HG03442 (cell line): ENCODE measurements around the gene ZNF350.
"Not testable (repeated sequence)": the region's sequence is repeated elsewhere in the genome, so short reads cannot be mapped to it uniquely, and the experiment has no call there.

Experiments
- ATAC-seq: cut with Tn5 transposase; IDR thresholded peaks from one replicate; pipeline ENCODE4 v1.9.1; 2021; ENCODE audit warnings: mild to moderate bottlenecking, moderate library complexity; ENCODE audit not compliant: unreplicated experiment

Gene ZNF350

DNA sequence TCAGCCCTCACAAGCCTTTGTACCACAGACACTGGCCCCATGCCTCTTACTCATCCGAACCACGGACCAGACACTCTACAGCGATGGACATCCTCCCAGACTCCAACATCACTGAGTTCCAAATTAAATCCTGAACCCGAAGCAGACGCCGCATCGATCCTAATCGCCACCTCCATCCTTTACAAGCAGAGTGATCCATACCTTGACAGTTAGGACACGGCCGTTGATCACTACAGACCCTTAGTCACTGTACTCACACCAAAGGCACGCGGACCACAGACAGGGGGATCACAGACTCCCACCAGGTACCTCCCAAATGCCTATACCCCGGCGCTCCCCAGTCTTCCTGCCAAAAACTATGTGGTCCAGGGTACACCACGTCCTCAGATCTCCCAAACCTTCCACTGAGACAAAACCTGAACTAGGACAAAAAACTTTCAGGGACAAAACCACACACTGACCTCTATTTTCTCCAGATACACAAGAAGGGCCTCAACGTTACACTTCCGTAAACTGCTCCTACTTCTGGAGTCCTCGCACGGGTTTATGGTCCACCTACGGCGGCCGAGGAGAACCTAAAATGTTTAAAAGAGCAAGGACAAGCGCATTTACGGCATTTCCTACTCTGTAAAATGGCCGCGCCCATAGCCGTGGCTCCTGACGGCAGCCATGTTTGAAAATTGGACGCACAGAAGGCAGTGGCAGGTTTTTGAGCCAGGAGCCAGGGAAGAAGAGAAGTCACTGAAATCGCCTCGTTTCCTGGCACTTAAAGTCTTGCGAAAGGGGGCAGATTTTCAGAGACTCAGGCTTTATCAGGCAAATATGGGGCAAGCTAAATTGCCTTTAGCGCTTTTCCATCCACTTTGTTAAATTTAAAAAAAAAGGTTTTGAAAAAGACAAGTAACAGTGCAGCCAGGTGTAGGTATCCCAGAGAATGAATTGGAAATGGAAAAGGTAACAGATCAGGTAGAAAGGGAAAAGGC is at the start of gene ZNF350:
Gene ZNF350 (minus strand): TSS at position 532 of the 983 bp plus-strand sequence. CDS start 12,480 bp downstream, outside the sequence.
- ATAC-seq: peak; percentile 69

DNA sequence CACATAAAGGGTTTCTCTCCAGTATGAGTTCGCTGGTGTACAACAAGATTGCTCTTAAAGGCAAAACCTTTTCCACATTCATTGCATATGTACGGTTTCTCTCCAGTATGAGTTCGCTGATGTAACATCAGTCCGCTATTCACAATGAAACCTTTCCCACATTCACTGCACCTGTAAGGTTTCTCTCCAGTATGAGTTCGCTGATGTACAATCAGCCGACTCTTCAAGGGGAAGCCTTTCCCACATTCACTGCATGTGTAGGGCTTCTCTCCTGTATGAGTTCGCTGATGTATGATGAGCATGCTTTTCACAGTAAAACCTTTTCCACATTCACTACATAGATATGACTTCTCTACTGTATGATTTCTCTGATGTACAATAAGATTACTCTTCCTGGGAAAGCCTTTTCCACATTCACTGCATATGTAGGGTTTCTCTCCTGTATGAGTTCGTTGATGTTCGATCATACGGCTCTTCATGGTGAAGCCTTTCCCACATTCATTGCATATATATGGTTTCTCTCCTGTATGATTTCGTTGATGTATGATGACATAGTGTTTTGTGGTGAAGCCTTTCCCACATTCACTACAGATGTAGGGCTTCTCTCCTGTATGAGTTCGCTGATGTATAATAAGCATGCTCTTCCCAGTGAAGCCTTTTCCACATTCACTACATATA is 47.5 kb upstream of the ZNF350 start:
- ATAC-seq: no peak

DNA sequence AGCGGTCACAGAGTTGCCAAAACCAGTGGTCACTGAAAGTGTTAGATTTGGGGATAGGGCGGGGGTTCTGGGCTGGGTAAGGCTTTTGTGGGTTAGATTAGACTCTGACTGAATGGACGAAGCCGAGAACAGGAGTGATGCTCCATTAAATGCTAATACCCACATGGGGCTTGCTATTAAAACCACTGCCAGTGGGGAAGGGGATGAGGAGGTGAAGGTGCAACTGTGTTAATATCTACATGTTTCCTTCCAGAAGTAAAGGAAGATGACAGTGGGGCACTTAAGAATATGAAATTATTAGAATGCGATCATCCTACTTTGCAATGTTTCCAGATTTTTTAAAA is 42.1 kb upstream of the ZNF350 start:
- ATAC-seq: peak; percentile 20

DNA sequence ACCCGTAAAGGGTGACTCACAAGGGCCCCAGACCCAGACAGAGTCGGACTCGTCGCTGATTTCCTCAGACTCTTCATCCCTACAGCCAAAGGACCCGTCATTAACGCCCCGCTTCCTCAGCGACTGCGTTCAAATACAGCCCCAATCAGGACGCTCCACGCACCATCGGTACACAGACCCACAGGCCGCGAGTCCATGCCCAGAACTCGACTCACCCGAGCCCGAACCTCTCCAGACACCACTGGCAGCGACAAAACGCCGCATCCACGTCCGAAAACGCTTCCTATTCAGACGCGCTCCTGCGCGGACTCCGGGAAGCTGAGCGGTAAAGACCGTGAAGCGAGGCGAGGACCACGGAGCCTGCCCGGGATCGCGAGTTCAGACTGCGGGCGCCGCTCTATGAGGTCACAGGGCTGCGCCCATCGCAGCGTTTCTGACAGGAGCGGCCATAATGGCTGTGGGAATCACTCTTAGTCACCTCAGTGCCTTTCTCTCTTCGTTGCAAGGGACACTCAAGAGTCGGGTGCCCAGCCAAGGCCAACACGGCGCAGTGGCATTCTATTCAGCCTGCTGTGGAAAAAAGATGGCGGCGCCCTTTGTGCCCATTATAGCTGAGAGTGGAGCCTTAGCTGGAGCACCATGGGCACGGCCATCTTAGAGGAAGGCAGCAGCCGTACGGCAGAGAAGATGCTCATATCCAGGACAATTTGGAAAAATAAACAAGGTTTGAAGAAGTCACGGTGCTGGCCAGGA is 41.6 kb upstream of the ZNF350 start, which contains the start of gene ZNF614:
Gene ZNF614 (minus strand): TSS at position 353 of the 753 bp plus-strand sequence. CDS start 2,634 bp downstream, outside the sequence.
- ATAC-seq: peak; percentile 85

DNA sequence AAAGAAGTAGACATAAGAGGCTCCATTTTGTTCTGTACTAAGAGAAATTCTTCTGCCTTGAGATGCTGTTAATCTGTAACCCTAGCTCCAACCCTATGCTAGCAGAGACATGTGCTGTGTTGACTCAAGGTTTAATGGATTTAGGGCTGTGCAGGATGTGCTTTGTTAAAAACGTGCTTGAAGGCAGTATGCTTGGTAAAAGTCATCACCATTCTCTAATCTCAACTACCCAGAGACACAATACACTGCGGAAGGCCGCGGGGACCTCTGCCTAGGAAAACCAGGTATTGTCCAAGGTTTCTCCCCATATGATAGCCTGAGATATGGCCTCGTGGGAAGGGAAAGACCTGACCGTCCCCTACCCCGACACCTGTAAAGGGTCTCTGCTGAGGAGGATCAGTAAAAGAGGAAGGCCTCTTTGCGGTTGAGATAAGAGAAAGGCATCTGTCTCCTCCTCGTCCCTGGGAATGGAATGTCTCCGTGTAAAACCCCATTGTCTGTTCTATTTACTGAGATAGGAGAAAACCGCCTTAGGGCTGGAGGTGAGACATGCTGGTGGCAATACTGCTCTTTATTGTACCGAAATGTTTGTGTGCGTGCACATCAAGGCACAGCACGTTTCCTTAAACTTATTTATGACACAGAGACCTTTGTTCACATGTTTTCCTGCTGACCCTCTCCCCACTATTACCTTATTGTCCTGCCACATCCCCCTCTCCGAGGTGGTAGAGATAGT is 39.8 kb upstream of the ZNF350 start:
- ATAC-seq: not testable (repeated sequence)

DNA sequence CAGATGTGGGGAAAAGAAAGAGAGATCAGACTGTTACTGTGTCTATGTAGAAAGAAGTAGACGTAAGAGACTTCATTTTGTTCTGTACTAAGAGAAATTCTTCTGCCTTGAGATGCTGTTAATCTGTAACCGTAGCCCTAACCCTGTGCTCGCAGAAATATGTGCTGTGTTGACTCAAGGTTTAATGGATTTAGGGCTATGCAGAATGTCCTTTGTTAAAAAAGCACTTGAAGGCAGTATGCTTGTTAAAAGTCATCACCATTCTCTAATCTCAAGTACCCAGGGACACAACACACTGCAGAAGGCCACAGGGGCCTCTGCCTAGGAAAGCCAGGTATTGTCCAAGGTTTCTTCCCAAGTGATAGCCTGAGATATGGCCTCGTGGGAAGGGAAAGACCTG is 37.8 kb upstream of the ZNF350 start:
- not testable (repeated sequence) for ATAC-seq

DNA sequence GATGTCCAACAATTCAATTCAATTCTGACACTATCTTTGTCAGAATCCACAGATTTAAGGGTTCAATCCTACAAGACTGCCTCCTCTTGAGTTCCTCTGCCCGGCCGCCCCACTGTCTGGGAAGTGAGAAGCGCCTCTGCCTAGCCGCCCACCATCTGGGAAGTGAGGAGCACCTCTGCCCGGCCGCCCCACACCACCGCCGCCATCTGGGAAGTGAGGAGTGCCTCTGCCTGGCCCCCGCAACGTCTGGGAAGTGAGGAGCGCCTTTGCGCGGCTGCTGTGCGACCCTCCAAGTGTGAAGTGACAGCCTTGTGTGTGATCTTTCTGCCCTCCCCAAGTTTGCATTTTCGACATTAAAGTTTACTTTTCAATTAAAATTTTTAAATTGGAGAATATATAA is 35.6 kb upstream of the ZNF350 start:
- no peak for ATAC-seq

DNA sequence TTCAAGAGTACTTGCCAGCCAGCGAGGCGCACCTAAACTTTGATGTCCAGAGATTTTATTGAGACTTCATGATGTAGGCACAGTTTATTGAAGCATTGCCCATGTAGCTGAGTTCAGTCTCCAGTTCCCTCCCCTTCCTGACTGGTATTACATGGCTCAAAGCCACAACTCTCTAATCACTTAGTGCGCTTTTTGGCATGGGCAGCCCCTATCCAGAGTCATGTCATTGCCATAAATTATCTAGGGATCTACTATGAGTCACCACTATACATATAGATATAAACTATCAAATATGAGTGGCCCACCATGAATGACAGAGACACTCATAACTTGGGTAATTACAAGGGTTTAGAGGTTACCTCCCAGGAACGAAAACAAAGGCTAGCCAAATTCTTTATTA is 33.9 kb upstream of the ZNF350 start:
- no peak for ATAC-seq

DNA sequence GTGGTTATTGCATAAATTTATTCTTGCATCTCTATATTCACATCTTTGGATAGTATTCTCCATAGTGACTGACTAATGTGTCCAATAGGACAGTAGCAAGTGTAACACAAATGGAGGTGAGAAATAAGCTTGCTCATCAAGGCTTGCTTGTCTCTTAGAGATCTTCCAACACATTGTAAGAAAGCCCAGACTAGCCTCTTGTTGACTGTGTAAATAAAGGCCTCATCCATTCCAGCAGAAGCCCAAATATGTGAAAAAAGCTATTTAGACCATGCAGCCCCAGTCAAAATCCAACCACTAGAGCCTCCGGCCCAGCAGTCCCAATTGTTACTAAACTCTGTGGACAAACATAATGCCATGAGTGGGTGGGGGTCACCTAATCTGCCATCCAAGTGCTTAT is 24.0 kb upstream of the ZNF350 start:
- ATAC-seq: no peak

DNA sequence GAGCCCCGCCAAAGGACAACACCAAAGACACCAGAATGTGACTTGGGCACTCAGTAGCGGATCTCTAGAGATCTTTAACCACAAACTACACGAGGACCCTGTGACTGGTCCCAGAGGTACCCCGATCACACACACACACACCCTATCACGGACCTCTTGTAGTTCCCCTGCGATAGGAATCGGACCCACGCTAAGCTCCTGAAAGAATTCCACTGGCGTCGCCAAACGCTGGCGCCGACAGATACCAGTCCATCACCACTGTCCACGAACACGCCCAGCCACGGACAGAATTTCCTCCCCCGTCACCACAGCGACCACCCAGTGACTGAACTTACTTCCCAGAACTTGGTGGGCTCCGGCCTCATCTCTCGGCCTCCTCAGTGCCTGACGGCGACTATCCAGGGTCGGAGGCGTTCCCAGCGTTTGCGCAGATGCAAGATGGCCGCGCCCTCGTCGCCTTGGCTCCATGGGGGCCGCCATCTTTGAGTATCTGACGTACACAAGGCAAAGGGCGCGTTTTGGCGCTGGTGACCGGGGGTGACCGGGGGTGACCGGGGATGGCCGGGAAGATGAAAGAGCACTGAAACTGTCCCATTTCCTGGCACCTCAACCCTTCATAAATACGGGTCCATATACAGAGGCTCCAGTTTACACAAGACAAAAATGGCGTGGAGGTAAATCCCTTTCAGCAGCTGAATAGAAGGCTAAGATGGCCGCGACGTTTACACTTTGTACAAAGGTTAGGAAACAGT is 21.3 kb upstream of the ZNF350 start, which contains the start of gene ZNF615:
Gene ZNF615 (minus strand): TSS at position 406 of the 752 bp plus-strand sequence. CDS start 4,500 bp downstream, outside the sequence.
- peak; percentile 96 for ATAC-seq

DNA sequence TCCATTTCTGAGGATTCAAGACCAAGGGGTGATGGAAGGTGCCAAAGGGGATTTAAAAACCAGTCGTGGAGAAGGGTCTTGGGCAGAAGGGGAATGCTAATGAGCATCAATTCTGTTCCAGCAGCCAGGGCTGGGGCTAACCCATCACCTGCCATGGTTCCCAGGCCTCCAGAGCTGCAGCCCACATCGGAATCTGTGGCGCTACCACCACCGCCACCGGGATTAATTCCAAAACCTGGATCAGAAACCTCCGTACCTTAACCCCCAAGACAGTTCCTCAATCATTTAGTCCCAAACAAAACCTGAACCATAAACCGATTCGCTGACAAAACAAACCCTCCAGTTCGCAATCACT is 20.8 kb upstream of the ZNF350 start:
- ATAC-seq: no peak

DNA sequence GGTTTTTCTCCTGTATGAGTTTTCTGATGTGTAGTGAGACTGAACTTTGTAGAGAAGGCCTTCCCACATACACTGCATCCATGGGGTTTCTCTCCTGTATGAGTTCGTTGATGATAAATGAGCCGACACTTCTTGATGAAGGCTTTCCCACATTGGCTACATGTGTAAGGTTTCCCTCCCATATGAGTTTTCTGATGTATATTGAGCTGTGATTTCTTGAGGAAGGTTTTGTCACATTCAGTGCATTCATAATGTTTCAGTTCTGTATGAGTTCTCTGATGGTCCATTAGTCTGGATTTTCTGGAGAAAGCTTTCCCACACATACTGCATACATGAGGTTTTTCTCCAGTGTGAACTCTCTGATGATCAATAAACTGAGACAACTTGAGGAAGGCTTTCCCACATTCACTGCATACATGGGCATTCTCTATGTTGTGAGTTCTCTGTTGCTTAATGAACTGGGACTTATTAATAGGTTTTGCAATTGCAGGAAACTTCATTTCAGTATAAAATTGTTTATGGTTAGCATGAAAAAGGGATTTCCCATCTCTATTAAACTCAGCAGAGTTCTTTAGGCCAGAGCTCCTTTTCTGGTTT is 7.5 kb upstream of the ZNF350 start:
- ATAC-seq: no peak

DNA sequence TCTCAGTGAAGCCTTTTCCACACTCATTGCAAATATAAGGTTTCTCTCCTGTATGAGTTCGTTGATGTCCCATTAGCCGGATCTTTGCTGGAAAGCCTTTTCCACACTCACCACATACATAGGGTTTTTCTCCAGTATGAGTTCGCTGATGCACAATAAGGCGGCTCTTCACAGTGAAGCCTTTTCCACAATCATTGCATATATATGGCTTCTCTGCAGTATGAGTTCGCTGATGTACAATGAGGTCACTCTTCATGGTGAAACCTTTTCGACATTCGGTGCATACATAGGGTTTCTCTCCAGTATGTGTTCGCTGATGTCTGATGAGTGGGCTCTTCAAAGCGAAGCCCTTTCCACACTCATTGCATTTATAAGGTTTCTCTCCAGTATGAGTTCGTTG is 6.8 kb upstream of the ZNF350 start:
- ATAC-seq: no peak

DNA sequence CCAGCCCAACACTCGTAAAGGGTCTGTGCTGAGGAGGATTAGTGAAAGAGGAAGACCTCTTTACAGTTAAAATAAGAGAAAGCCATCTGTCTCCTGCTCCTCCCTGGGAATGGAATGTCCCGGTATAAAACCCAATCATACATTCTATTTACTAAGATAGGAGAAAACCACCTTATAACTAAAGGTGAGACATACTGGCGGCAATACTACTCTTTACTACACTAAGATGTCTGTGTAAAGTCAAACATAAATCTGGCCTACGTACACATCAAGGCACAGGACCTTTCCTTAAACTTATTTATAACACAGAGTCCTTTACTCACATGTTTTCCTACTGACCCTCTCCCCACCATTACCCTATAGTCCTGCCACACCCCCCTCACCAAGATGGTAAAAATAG is 3.3 kb downstream of the ZNF350 start:
- no peak for ATAC-seq

DNA sequence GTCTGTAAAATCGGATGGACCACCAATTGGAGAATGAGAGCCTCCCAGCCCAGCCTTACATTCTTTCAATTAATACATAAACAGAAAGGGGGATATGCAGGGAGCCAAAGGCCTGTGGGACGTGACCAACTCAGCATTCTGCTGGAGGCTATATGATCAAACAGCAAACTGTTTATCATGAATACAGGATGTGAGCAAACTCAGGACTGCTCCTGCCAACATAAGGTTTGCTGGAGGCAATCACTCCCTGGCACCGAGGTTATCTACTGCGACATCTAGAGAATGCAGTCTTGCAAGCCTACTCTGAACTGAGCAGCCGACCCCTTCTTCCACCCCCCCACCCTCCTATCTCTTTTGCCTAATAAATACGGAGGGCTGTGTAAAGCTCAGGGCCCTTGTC is 5.7 kb downstream of the ZNF350 start:
- not testable (repeated sequence) for ATAC-seq

DNA sequence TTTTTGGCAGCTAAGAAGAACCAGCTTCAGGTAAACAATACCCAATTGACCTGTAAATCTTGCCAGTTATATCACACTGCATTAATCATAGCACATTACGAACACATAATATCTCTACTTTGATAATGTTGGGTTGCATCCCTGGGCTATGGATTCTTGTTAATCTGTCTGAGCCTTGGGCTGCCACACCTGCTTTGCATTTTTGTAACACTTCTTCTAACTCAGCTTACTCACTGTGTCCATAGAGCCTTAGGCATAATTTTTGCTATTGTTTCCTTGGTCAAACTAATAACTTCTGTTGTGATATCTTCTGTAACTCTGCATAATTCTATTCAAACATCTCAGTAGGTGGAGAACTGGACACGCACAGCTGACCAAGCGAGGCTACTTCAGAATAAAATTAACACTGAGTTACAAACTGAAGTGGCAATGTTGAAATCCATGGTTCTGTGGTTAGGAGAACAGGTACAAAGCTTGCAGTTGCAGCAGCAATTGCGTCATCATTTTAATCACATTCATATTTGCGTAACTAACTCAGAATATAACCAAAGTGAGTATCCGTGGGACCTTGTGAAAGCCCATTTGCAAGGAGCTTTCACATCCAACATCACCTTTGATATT is 6.4 kb downstream of the ZNF350 start:
- no peak for ATAC-seq

DNA sequence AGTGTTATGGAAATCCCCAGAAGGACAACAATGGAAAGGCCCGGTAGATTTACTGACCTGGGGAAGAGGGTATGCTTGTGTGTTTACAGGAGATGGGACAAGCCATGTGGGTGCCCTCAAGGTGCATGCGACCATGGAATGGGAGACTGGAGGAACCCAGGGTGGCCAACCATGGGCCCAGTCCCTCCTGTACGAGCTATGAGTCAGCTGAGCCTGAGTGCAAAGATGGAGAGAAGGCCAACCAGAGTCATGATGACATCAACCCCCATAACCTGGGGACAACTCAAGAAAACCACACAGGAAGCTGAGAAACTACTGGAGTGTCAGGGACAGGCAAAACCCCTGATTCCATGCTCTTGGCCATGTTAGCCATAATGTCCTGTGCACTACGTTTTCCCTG is 7.8 kb downstream of the ZNF350 start:
- no peak for ATAC-seq

DNA sequence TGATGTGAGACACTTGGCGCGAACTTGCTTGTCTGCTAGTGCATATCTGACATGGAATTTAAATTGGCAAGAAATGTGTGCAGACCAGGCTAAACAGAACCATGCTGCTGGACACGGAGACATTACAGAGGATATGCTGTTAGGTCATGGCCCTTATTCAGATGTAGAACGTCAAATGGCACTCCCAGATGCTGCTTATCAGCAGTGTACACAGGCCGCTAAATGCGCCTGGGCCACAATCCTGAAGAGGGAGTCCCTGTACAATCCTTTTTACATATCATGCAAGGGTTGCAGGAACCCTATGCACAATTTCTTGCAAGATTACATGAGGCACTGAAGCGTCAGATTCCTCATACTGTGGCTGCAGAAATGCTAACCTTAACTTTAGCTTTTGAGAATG is 9.3 kb downstream of the ZNF350 start:
- no peak for ATAC-seq

DNA sequence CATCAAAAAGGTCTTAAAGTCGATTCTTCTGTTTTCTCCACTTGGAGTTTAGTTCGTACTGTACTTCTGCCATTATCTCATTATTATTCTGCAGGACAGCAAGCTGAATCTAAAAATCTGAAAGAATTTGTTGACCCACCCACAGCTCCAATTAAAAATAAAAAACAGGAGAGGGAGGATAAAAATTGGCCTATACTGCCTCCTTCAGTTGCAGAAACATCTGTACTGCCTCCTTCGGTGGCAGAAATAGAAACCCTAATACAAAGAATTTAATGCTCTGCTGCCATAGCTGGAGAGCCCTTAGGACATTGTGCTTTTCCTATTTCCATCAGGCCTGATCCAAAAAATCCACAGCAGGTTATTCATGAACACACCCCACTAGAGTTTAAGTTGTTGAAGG is 9.8 kb downstream of the ZNF350 start:
- no peak for ATAC-seq
